Gastroesophageal sphincter (tissue), 3 donors: ENCODE measurements around the gene TMCO5A.

ENCODE experiments used
- CTCF ChIP-seq, 4 experiments: fragments of 200-600 bp in 2 of 4; fragments of 450-650 bp in 2 of 4; sonication (generic) in 1 of 4; IDR thresholded peaks; one replicate each; pipeline ENCODE4 v1.5.1; 2017 to 2019; ENCODE audit warnings: antibody characterized with exemption in 4 of 4, mild to moderate bottlenecking in 2 of 4, moderate library complexity in 2 of 4
- EP300 ChIP-seq: sonication (generic); formaldehyde crosslinking; IDR thresholded peaks from one replicate; pipeline ENCODE4 v1.6.1; 2017; ENCODE audit warnings: antibody characterized with exemption, mild to moderate bottlenecking
- POLR2A ChIP-seq, 2 donors: fragments of 450-650 bp; IDR thresholded peaks; one replicate each; pipeline ENCODE4 v1.6.1; 2017; ENCODE audit warnings: antibody characterized with exemption in 2 of 2, mild to moderate bottlenecking in 2 of 2, moderate library complexity in 1 of 2
- POLR2AphosphoS5 ChIP-seq: sonication (generic); formaldehyde crosslinking; IDR thresholded peaks from one replicate; pipeline ENCODE4 v1.6.1; 2017; ENCODE audit warnings: antibody characterized with exemption

- TF ChIP-seq CTCF (IDR thresholded peaks at IDR 0.05) (no peak), POLR2A (IDR thresholded peaks at IDR 0.05) (no peak), EP300 (no peak), POLR2AphosphoS5 (no peak)
Observed at GRCh38 chr15:37885651-37886050, 48.8 kb upstream of the TMCO5A start.
